CD14-positive monocyte (primary cell): ENCODE results near the gene LINC01488. TPM values are rescaled to one million over a fixed set of nuclear protein-coding genes. Genes with fewer than 3 reads are reported as not detected.

ENCODE experiments used
- DNase-seq, 3 donors: peaks; one replicate each; pipeline ENCODE4 v3.0.0-alpha.2; 2011 to 2022
- H2AFZ ChIP-seq: 2 replicates; pipeline ENCODE4 v1.6.0; 2012; ENCODE audit warnings: mild to moderate bottlenecking, low read depth, low read length, inconsistent platforms; ENCODE audit not compliant: insufficient read depth, poor library complexity, severe bottlenecking
- H3K27ac ChIP-seq, 2 donors: 1 replicate in 1 of 2; 2 replicates in 1 of 2; pipeline ENCODE4 v1.5.1; 2012 to 2013; ENCODE audit warnings: low read length in 2 of 2, control low read depth in 1 of 2, inconsistent platforms in 1 of 2, low read depth in 1 of 2, mild to moderate bottlenecking in 1 of 2
- H3K27me3 ChIP-seq, 2 donors: one replicate each; pipeline versions ENCODE4 v1.6.0 to v1.6.1; 2011 to 2013; ENCODE audit warnings: low read length in 2 of 2; ENCODE audit not compliant: control insufficient read depth in 2 of 2, insufficient read depth in 2 of 2
- H3K36me3 ChIP-seq, 2 donors: replicated peaks in 1 of 2; 1 replicate in 1 of 2; 2 replicates in 1 of 2; pipeline versions ENCODE4 v1.5.1 to v1.6.1; 2012 to 2013; ENCODE audit warnings: low read length in 2 of 2, control low read depth in 1 of 2, inconsistent platforms in 1 of 2, mild to moderate bottlenecking in 1 of 2; ENCODE audit not compliant: insufficient read depth in 2 of 2, control insufficient read depth in 1 of 2
- H3K4me1 ChIP-seq, 2 donors: 1 replicate in 1 of 2; 2 replicates in 1 of 2; pipeline versions ENCODE4 v1.5.1 to v1.6.1; 2012 to 2013; ENCODE audit warnings: low read length in 2 of 2, control low read depth in 1 of 2, inconsistent platforms in 1 of 2, mild to moderate bottlenecking in 1 of 2, moderate library complexity in 1 of 2; ENCODE audit not compliant: insufficient read depth in 2 of 2, control insufficient read depth in 1 of 2
- H3K4me2 ChIP-seq: replicated peaks from 2 replicates; pipeline ENCODE3; 2012; ENCODE audit warnings: low read length, moderate library complexity, mild to moderate bottlenecking; ENCODE audit not compliant: poor library complexity, severe bottlenecking; ENCODE audit errors: extremely low read depth
- H3K4me3 ChIP-seq, 3 experiments: fragments of 200-600 bp in 1 of 3; sonication (generic) in 1 of 3; replicated peaks in 1 of 3; 1 replicate in 2 of 3; 2 replicates in 1 of 3; pipeline ENCODE4 v1.5.1; 2011 to 2013; ENCODE audit warnings: low read length in 3 of 3, mild to moderate bottlenecking in 3 of 3, control low read depth in 2 of 3, low read depth in 2 of 3, inconsistent platforms in 1 of 3, moderate library complexity in 1 of 3
- H3K79me2 ChIP-seq: 2 replicates; pipeline ENCODE4 v1.6.0; 2012; ENCODE audit warnings: mild to moderate bottlenecking, control low read depth, inconsistent platforms, low read length, moderate library complexity; ENCODE audit not compliant: insufficient read depth
- H3K9ac ChIP-seq: 2 replicates; pipeline ENCODE4 v1.6.0; 2017; ENCODE audit warnings: low read length, mild to moderate bottlenecking; ENCODE audit not compliant: insufficient read depth, poor library complexity, severe bottlenecking
- H3K9me3 ChIP-seq, 2 donors: replicated peaks in 1 of 2; 1 replicate in 1 of 2; 2 replicates in 1 of 2; pipeline versions ENCODE4 v1.5.1 to v1.6.1; 2012 to 2013; ENCODE audit warnings: low read length in 2 of 2, control low read depth in 1 of 2; ENCODE audit not compliant: control insufficient read depth in 1 of 2, insufficient read depth in 1 of 2
- H4K20me1 ChIP-seq: 2 replicates; pipeline ENCODE4 v1.6.0; 2012; ENCODE audit warnings: mild to moderate bottlenecking, low read length, control low read depth, moderate library complexity; ENCODE audit not compliant: insufficient read depth
- H3K27ac Mint-ChIP-seq, 7 donors: one replicate each; pipeline ENCODE4 v1.8.0; 2020; ENCODE audit warnings: mild to moderate bottlenecking in 7 of 7, mixed read lengths in 7 of 7, moderate library complexity in 6 of 7, inconsistent platforms in 2 of 7
- H3K27me3 Mint-ChIP-seq, 3 donors: one replicate each; pipeline ENCODE4 v1.8.0; 2021 to 2022; ENCODE audit warnings: low read depth in 3 of 3, mild to moderate bottlenecking in 3 of 3, mixed read lengths in 3 of 3, moderate library complexity in 3 of 3, inconsistent platforms in 1 of 3
- H3K36me3 Mint-ChIP-seq, 2 donors: one replicate each; pipeline ENCODE4 v1.8.0; 2020; ENCODE audit warnings: mixed read lengths in 2 of 2, inconsistent platforms in 1 of 2, mild to moderate bottlenecking in 1 of 2
- H3K4me1 Mint-ChIP-seq: one replicate; pipeline ENCODE4 v1.8.0; 2020; ENCODE audit warnings: mild to moderate bottlenecking, mixed read lengths
- H3K4me3 Mint-ChIP-seq, 2 donors: one replicate each; pipeline ENCODE4 v1.8.0; 2020; ENCODE audit warnings: mild to moderate bottlenecking in 2 of 2, mixed read lengths in 2 of 2, moderate library complexity in 1 of 2
- H3K9me3 Mint-ChIP-seq, 7 donors: one replicate each; pipeline ENCODE4 v1.8.0; 2020 to 2022; ENCODE audit warnings: mixed read lengths in 7 of 7, mild to moderate bottlenecking in 6 of 7, moderate library complexity in 6 of 7, inconsistent platforms in 2 of 7
- WGBS: methylation state at CpG from one replicate; pipeline ENCODE4 v1.1.5; 2013; ENCODE audit warnings: missing lambda C conversion rate; ENCODE audit not compliant: insufficient coverage; 5-methylcytosine and 5-hydroxymethylcytosine counted together
- intact Hi-C, 2 donors: fragments of 100-400 bp; cut with micrococcal nuclease; formaldehyde crosslinking; loops; one replicate each; pipeline versions ENCODE4 v1.15.0 to v1.15.1; 2023
- polyA plus RNA-seq, 3 donors: library from polyadenylated mRNA; depleted of rRNA in 1 of 3; unstranded in 2 of 3; stranded (reverse) in 1 of 3; fragments of 300-500 nt in 2 of 3; fragments of >200 nt in 1 of 3; fragmentation: Illumina TruSeq in 2 of 3; gene quantifications; 1 replicate in 2 of 3; 2 replicates in 1 of 3; pipeline ENCODE4 v1.2.3, GENCODE V29; 2012 to 2021
- TF ChIP-seq, protein P1 (sequence below): fragments of 200-600 bp; IDR thresholded peaks from one replicate; pipeline ENCODE4 v1.8.0; 2022; ENCODE audit warnings: antibody characterized with exemption, mild to moderate bottlenecking

LINC01488 gene
- polyA plus RNA-seq, 3 donors, result not detected

GRCh38 chr11:69514771-69515170 is 33.3 kb downstream of the LINC01488 start:
- peaks cover 0 to 3% of the 10 kb centered on the region in 2 donors for H3K36me3 Mint-ChIP-seq
- H3K9me3 ChIP-seq, result peaks cover 30 to 34% of the 10 kb centered on the region in 2 donors
- WGBS, result 93% methylated on average over 3 of the region's 5 CpGs
- H3K4me3 Mint-ChIP-seq, result no peak overlapping the region
- no peaks in the 10 kb centered on the region for H3K79me2 ChIP-seq
- H4K20me1 ChIP-seq, result no peaks in the 10 kb centered on the region
- H2AFZ ChIP-seq, result no peak overlapping the region
- peaks cover 30 to 38% (median 36%) of the 10 kb centered on the region in 7 donors for H3K9me3 Mint-ChIP-seq
- H3K4me3 ChIP-seq, result no peak overlapping the region
- H3K4me1 Mint-ChIP-seq, result peaks cover 10% of the 10 kb centered on the region
- no peak overlapping the region for H3K27ac ChIP-seq
- no peaks in the 10 kb centered on the region for H3K27me3 ChIP-seq
- no peaks in the 10 kb centered on the region for H3K36me3 ChIP-seq
- H3K27me3 Mint-ChIP-seq, result peaks cover 2 to 4% (median 3%) of the 10 kb centered on the region in 3 donors
- peak overlapping the region in 1 of 7 donors; percentile 28 for H3K27ac Mint-ChIP-seq
- peaks cover 0 to 5% of the 10 kb centered on the region in 2 donors for H3K4me1 ChIP-seq
- no peak overlapping the region for H3K4me2 ChIP-seq
- no peak overlapping the region for H3K9ac ChIP-seq
- no peak for DNase-seq
- intact Hi-C loops, result no loop called here
- TF ChIP-seq, protein P1, sequence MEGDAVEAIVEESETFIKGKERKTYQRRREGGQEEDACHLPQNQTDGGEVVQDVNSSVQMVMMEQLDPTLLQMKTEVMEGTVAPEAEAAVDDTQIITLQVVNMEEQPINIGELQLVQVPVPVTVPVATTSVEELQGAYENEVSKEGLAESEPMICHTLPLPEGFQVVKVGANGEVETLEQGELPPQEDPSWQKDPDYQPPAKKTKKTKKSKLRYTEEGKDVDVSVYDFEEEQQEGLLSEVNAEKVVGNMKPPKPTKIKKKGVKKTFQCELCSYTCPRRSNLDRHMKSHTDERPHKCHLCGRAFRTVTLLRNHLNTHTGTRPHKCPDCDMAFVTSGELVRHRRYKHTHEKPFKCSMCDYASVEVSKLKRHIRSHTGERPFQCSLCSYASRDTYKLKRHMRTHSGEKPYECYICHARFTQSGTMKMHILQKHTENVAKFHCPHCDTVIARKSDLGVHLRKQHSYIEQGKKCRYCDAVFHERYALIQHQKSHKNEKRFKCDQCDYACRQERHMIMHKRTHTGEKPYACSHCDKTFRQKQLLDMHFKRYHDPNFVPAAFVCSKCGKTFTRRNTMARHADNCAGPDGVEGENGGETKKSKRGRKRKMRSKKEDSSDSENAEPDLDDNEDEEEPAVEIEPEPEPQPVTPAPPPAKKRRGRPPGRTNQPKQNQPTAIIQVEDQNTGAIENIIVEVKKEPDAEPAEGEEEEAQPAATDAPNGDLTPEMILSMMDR, result no peak

- peak overlapping the region in 2 of 7 donors; percentile 58 to 88 for H3K27ac Mint-ChIP-seq
- no peak overlapping the region for H3K4me3 ChIP-seq
- WGBS, result 53% methylated on average over 9 of the region's 12 CpGs
- H3K9ac ChIP-seq, result no peak overlapping the region
- no peak overlapping the region for H2AFZ ChIP-seq
- intact Hi-C loops, result no loop called here
- no peaks in the 10 kb centered on the region for H3K27me3 ChIP-seq
- H4K20me1 ChIP-seq, result no peaks in the 10 kb centered on the region
- no peaks in the 10 kb centered on the region for H3K36me3 ChIP-seq
- H3K27ac ChIP-seq, result no peak overlapping the region
- H3K9me3 ChIP-seq, result peaks cover 30 to 34% of the 10 kb centered on the region in 2 donors
- H3K4me1 Mint-ChIP-seq, result peaks cover 10% of the 10 kb centered on the region
- no peaks in the 10 kb centered on the region for H3K79me2 ChIP-seq
- H3K4me2 ChIP-seq, result no peak overlapping the region
- peak overlapping the region in 1 of 2 donors; percentile 51 for H3K4me3 Mint-ChIP-seq
- H3K9me3 Mint-ChIP-seq, result peaks cover 30 to 38% (median 36%) of the 10 kb centered on the region in 7 donors
- TF ChIP-seq, protein P1, result no peak
- peaks cover 0 to 3% of the 10 kb centered on the region in 2 donors for H3K36me3 Mint-ChIP-seq
- H3K4me1 ChIP-seq, result peaks cover 0 to 5% of the 10 kb centered on the region in 2 donors
- peaks cover 2 to 4% (median 3%) of the 10 kb centered on the region in 3 donors for H3K27me3 Mint-ChIP-seq
- peak in 1 of 3 donors; percentile 10 for DNase-seq
These were observed 34.1 kb downstream of the LINC01488 start for GRCh38 chr11:69515271-69516245.
